ENCODE measurements around the gene PVALEF.

The PVALEF gene

GRCh38 chr17:81138500-81138899 lies 26.8 kb upstream of the PVALEF start:
- no peak for TF ChIP-seq CTCF (IDR thresholded peaks at IDR 0.05; ENCODE audit: extremely low read depth, insufficient read depth, missing control alignments)
- in situ Hi-C loops (cut with MboI; ENCODE audit: low pct_unique_long_range_greater_than_20kb, low sequenced_read_pairs, unreplicated experiment), result no loop called here
- DNase-seq (ENCODE audit: low spot score), result no peak

- no peak for TF ChIP-seq CTCF (IDR thresholded peaks at IDR 0.05; ENCODE audit: extremely low read depth, insufficient read depth, missing control alignments)
- in situ Hi-C loops (cut with MboI; ENCODE audit: low pct_unique_long_range_greater_than_20kb, low sequenced_read_pairs, unreplicated experiment), result no loop called here
- no peak for DNase-seq (ENCODE audit: low spot score)
These were observed 25.9 kb upstream of the PVALEF start for GRCh38 chr17:81139428-81139827.

- TF ChIP-seq CTCF (IDR thresholded peaks at IDR 0.05; ENCODE audit: extremely low read depth, insufficient read depth, missing control alignments), result no peak
- no peak for DNase-seq (ENCODE audit: low spot score)
- in situ Hi-C loops (cut with MboI; ENCODE audit: low pct_unique_long_range_greater_than_20kb, low sequenced_read_pairs, unreplicated experiment), result no loop called here
These were observed 25.3 kb upstream of the PVALEF start for GRCh38 chr17:81140018-81140417.

- DNase-seq (ENCODE audit: low spot score), result no peak
- no peak for TF ChIP-seq CTCF (IDR thresholded peaks at IDR 0.05; ENCODE audit: extremely low read depth, insufficient read depth, missing control alignments)
- in situ Hi-C loops (cut with MboI; ENCODE audit: low pct_unique_long_range_greater_than_20kb, low sequenced_read_pairs, unreplicated experiment), result no loop called here
These were observed 24.6 kb upstream of the PVALEF start for GRCh38 chr17:81140695-81141094.

GRCh38 chr17:81142301-81143199 lies 22.8 kb upstream of the PVALEF start:
- in situ Hi-C loops (cut with MboI; ENCODE audit: low pct_unique_long_range_greater_than_20kb, low sequenced_read_pairs, unreplicated experiment), result no loop called here
- DNase-seq (ENCODE audit: low spot score), result peak; percentile 85
- TF ChIP-seq CTCF (IDR thresholded peaks at IDR 0.05; ENCODE audit: extremely low read depth, insufficient read depth, missing control alignments), result peak; percentile 78

GRCh38 chr17:81143200-81143527 lies 22.1 kb upstream of the PVALEF start:
- no peak for TF ChIP-seq CTCF (IDR thresholded peaks at IDR 0.05; ENCODE audit: extremely low read depth, insufficient read depth, missing control alignments)
- no peak for DNase-seq (ENCODE audit: low spot score)
- in situ Hi-C loops (cut with MboI; ENCODE audit: low pct_unique_long_range_greater_than_20kb, low sequenced_read_pairs, unreplicated experiment), result no loop called here
